22Rv1 (cell line): ENCODE measurements around the gene MRGPRD.

Experiments used
- H3K27ac ChIP-seq: fragments of 450-650 bp; 2 replicates; pipeline ENCODE4 v1.5.1; 2017
- ZFX ChIP-seq: fragments of 450-650 bp; IDR thresholded peaks from 2 replicates; pipeline ENCODE4 v1.6.1; 2017; ENCODE audit warnings: antibody characterized with exemption, borderline replicate concordance
- TF ChIP-seq, protein P1 (sequence below): fragments of 450-650 bp; IDR thresholded peaks from 2 replicates; pipeline ENCODE4 v1.5.1; 2017; ENCODE audit warnings: mild to moderate bottlenecking

Gene MRGPRD

DNA sequence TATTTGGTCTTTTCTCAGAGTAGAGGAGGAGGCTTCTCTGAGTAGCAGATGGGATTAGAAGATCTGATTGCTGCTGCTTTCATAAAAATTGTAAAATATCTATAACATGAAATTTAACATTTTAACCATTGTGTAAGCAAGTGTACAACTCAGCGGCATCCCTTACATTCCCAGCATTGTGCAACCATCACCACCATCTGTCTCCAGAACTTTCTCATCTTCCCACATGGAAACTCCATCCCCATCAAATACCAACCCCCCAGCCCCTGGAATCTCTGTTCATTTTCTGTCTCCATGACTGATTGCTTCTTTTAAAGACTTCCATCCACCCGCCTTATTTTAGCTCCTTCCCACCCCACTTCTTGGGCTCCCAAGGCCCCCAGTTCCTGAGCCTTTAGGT, 32.3 kb downstream of the MRGPRD start:
- H3K27ac ChIP-seq = no peak overlapping the region
- TF ChIP-seq ZFX = no peak
- TF ChIP-seq, protein P1, sequence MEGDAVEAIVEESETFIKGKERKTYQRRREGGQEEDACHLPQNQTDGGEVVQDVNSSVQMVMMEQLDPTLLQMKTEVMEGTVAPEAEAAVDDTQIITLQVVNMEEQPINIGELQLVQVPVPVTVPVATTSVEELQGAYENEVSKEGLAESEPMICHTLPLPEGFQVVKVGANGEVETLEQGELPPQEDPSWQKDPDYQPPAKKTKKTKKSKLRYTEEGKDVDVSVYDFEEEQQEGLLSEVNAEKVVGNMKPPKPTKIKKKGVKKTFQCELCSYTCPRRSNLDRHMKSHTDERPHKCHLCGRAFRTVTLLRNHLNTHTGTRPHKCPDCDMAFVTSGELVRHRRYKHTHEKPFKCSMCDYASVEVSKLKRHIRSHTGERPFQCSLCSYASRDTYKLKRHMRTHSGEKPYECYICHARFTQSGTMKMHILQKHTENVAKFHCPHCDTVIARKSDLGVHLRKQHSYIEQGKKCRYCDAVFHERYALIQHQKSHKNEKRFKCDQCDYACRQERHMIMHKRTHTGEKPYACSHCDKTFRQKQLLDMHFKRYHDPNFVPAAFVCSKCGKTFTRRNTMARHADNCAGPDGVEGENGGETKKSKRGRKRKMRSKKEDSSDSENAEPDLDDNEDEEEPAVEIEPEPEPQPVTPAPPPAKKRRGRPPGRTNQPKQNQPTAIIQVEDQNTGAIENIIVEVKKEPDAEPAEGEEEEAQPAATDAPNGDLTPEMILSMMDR = no peak

DNA sequence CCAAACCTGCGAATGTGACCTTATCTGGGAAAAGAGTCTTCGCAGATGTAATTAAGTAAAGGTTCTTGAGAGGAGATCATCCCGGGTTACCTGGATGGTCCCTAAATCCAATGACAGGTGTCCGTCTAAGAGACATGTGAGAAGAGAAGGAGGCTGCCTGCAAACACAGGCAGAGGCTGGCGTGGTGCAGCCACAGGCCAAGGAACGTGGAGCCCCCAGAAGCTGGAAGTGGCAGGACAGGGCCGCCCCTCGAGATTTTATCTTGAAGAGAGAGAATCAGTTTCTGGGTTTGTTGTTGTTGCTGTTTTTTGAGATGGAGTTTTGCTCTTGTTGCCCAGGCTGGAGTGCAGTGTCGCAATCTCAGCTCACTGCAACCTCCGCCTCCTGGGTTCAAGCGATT, 33.6 kb downstream of the MRGPRD start:
- no peak overlapping the region for H3K27ac ChIP-seq
- TF ChIP-seq ZFX = no peak
- TF ChIP-seq, protein P1 = no peak

DNA sequence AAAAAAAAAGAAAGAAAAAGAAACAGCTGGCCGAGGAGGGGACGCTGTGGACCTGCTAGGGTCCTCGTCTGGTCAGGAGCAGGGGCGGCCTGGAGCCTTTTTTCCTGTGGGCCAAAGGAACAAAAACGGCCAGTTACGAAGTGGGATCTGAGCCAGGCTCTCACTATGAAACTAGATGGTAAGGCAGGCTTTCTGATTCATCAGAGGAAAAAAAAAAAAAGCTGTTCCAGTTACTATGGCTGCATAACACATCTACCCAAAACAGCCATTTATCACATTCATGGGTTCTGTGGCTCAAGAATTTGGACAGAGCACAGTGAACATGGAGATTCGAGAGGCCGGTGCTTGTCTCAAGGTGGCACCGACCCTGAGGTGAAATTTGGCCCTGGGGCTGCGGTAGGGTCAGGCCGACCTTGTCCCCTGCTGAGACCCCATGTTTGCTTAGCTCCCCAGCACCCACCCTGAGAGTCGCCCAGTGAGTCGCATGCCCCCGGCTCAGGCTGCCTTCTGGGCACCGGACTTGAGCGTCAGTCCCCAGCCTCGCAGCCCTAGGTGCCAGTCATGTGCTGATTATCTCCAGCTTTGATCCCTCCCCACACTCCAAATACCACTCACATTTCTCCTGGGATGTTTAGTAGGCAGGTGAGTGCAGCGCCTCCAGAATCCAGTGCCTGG, 34.2 kb downstream of the MRGPRD start:
- H3K27ac ChIP-seq = no peak overlapping the region
- TF ChIP-seq ZFX = no peak
- TF ChIP-seq, protein P1 = no peak

DNA sequence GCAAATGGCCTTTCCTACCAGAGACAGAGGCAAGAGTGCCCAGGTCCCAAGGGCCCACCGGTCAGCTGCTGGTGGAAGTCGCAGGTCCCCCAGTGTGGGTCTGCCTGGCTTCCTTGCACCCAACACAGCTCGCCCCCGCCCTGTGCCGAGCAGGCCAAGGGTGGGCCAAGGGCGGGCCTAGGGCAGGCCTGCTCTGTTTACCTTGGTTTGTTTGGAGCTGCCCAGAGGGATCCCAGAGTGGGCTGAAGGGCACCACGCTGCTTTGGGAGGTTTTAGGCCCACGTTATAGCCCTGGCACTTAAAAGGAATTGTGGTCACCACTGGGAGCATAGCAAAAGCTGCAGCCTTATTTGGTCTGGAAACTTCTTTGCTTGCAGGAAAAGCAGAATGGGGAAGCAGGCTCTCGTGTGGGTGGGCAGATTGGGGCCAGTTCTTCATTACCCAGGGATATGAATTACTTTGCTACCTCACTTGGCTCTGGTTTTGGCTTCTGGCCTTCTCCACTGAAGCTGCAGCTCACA, 38.0 kb downstream of the MRGPRD start:
- TF ChIP-seq, protein P1 = no peak
- TF ChIP-seq ZFX = no peak
- no peak overlapping the region for H3K27ac ChIP-seq

DNA sequence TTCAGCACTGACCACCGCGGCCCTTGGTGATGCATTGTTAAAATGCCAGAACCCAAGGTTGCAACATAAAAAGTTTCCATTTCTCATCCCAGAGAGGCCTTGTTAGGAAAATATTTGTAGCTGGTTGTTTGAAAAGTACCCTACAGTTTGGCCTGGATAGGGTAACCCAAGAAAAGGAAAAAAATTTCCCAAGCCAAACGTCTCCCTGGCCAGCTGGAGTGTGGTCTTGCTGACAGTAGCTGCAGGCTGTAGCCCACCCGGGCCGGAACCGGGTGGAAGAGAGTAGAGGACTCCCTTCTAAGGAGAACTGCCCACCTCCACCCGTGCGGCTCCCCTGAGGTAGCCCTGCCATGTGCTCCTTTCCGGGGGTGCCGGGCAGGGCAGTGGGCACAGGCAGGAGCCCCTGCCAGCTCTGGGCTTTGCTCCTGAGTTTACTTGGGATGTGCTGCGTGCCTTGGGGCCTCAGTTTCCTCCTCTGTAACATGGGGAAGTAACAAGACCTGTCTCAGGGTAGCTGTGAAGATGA, 38.6 kb downstream of the MRGPRD start:
- TF ChIP-seq ZFX = no peak
- TF ChIP-seq, protein P1 = no peak
- H3K27ac ChIP-seq = no peak overlapping the region

DNA sequence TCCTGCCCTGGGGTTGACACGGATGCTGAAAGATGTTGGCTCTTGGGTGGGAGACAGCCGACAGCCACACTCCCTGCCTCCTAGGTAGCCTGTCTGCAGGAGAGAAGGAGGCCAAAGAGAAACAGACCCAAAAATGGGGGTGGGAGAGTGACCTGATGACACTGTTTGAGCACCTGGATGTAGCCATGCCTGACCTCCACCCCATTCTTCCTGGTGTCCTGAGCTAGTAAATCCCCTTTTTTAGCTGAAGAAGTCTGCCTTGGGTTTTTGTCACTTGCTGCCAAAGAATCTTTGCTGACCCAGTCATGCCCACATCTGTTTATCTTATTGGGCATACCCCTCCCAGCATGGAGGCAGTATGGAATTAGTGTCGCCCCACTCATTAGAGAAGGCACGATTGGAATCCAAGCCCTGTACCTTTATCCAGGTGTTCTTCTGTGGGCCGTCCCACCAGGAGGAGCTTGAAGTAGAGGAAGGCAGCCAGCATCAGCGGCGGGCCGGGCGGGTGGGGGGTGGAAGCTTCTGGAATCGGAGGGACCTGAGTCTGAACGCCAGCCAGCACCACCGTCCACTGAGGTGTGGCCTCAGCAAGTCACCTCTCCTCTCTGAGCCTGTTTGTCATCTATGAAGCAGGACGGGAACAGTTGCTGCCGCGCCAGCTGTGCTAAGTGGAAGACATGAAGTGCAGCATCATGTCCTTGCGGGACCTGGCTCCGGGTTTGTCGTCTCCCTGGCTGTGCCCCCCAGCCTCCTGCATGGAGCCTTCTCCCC, 39.3 kb downstream of the MRGPRD start:
- no peak overlapping the region for H3K27ac ChIP-seq
- TF ChIP-seq ZFX = no peak
- TF ChIP-seq, protein P1 = no peak
